ENCODE measurements around the gene CD55.

GRCh38 chr1:207298636-207299398 is 22.7 kb upstream of the CD55 start:
- TF ChIP-seq CTCF (IDR thresholded peaks at IDR 0.05; ENCODE audit: low read depth, low read length) (no peak), EZH2phosphoT487 (IDR thresholded peaks at IDR 0.05; ENCODE audit: low read depth) (no peak)

Data from OCI-LY3 (cell line).